ENCODE data around the gene TRNP1.

DNA sequence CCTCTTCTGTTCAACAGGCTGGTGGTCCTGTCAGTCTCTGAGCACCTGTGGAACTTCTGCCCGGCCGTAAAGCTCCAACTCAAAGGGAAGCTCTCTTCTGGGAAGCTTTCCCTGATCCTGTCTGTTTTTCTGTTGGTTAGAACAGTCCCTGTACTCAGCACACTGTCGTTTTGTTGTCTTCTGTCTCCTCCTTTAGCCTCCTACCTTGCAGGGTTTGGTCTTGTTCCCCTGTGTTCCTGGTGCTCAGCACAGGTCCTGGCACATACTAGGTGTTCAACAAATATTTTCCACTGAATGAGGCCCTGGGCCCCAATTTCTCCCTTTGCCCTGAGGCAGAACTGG, 32.9 kb upstream of the TRNP1 start:
- no peak for TF ChIP-seq POLR2A (IDR thresholded peaks at IDR 0.05)
- TF ChIP-seq, protein P1, sequence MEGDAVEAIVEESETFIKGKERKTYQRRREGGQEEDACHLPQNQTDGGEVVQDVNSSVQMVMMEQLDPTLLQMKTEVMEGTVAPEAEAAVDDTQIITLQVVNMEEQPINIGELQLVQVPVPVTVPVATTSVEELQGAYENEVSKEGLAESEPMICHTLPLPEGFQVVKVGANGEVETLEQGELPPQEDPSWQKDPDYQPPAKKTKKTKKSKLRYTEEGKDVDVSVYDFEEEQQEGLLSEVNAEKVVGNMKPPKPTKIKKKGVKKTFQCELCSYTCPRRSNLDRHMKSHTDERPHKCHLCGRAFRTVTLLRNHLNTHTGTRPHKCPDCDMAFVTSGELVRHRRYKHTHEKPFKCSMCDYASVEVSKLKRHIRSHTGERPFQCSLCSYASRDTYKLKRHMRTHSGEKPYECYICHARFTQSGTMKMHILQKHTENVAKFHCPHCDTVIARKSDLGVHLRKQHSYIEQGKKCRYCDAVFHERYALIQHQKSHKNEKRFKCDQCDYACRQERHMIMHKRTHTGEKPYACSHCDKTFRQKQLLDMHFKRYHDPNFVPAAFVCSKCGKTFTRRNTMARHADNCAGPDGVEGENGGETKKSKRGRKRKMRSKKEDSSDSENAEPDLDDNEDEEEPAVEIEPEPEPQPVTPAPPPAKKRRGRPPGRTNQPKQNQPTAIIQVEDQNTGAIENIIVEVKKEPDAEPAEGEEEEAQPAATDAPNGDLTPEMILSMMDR (IDR thresholded peaks at IDR 0.05), result no peak

All from lower leg skin (tissue), 3 donors.